Measurements from ENCODE around the gene PDE10A. TPM values are rescaled to one million over a fixed set of nuclear protein-coding genes. Genes with fewer than 3 reads are reported as not detected.

Gene PDE10A
- total and polyA plus RNA-seq, 2 experiments from 2014 or later: 2.0 to 7.2 TPM

DNA sequence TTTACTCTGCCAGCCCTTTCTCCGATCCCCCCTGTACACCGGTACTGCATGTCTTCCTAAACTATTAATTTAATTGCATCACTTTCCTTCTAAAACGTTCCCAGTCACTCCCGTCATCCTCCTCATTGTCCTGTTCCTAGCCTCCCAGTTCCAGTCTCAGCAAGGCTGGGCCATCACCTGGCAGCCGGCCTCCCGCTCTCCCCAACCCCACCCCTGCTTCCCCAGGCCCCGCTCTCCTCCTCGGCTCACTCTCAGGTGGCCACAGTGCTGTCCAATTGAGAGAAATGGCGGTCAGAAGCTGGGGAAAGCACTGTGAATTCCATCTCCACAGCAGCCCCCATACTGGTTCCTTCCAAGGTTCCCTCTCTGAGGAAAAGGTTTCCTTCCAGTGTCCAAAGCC lies 8.9 kb downstream of the PDE10A start:
- H3K4me1 ChIP-seq (ENCODE audit: insufficient read depth): peaks cover 4% of the 10 kb centered on the region
- peaks cover 32% of the 10 kb centered on the region for H3K27me3 ChIP-seq
- no peaks in the 10 kb centered on the region for H3K9me3 ChIP-seq (ENCODE audit: low read depth)
- DNase-seq (ENCODE audit: low spot score): no peak
- no peaks in the 10 kb centered on the region for H3K9me2 ChIP-seq (replicated peaks; ENCODE audit: insufficient read depth)
- no peak for TF ChIP-seq EZH2phosphoT487 (IDR thresholded peaks at IDR 0.05; ENCODE audit: low read depth, severe bottlenecking, unreplicated experiment)
- no peak for TF ChIP-seq EZH2 (IDR thresholded peaks at IDR 0.05; ENCODE audit: borderline replicate concordance)
- TF ChIP-seq, protein P1, sequence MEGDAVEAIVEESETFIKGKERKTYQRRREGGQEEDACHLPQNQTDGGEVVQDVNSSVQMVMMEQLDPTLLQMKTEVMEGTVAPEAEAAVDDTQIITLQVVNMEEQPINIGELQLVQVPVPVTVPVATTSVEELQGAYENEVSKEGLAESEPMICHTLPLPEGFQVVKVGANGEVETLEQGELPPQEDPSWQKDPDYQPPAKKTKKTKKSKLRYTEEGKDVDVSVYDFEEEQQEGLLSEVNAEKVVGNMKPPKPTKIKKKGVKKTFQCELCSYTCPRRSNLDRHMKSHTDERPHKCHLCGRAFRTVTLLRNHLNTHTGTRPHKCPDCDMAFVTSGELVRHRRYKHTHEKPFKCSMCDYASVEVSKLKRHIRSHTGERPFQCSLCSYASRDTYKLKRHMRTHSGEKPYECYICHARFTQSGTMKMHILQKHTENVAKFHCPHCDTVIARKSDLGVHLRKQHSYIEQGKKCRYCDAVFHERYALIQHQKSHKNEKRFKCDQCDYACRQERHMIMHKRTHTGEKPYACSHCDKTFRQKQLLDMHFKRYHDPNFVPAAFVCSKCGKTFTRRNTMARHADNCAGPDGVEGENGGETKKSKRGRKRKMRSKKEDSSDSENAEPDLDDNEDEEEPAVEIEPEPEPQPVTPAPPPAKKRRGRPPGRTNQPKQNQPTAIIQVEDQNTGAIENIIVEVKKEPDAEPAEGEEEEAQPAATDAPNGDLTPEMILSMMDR (IDR thresholded peaks at IDR 0.05; ENCODE audit: poor library complexity): no peak
- H3K4me2 ChIP-seq: no peak overlapping the region
- H3K79me2 ChIP-seq: no peaks in the 10 kb centered on the region
- no peak overlapping the region for H2AFZ ChIP-seq
- H3K36me3 ChIP-seq (replicated peaks; ENCODE audit: insufficient read depth, low read depth): no peaks in the 10 kb centered on the region
- no peaks in the 10 kb centered on the region for H4K20me1 ChIP-seq (ENCODE audit: insufficient read depth, poor library complexity, severe bottlenecking)
- H3K4me3 ChIP-seq: no peak overlapping the region
- H3K27ac ChIP-seq: no peak overlapping the region
- WGBS (ENCODE audit: low lambda C conversion rate, missing lambda C conversion rate): 95% methylated on average over 6 of the region's 9 CpGs

DNA sequence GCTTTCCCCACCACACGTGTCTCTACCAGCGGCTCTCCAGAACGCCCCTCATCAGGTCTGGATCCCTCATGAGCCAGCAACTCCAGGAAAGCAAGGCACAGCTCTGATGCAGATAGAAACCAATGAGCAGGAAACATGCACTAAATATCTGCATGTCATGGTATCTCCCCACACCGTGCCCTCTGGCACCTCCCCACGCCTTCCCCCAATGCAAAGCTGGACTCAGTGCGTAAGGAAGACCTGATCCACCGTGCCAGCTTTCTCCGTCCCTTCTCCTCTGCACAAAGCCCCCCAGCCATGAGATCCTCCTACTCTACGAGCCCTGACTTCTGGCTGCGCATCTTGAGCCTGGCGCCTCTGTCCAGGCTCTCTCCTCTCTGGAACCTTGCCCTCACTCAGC lies 9.4 kb downstream of the PDE10A start:
- Histone ChIP-seq H3K9me2 (replicated peaks; ENCODE audit: insufficient read depth) (no peaks in the 10 kb centered on the region), H3K4me2 (no peak overlapping the region), H3K27me3 (peaks cover 27% of the 10 kb centered on the region), H4K20me1 (ENCODE audit: insufficient read depth, poor library complexity, severe bottlenecking) (no peaks in the 10 kb centered on the region), H3K4me1 (ENCODE audit: insufficient read depth) (peaks cover 6% of the 10 kb centered on the region), H3K4me3 (no peak overlapping the region), H2AFZ (no peak overlapping the region), H3K79me2 (no peaks in the 10 kb centered on the region), H3K36me3 (replicated peaks; ENCODE audit: insufficient read depth, low read depth) (no peaks in the 10 kb centered on the region), H3K27ac (no peak overlapping the region), H3K9me3 (ENCODE audit: low read depth) (no peaks in the 10 kb centered on the region)
- TF ChIP-seq EZH2phosphoT487 (IDR thresholded peaks at IDR 0.05; ENCODE audit: low read depth, severe bottlenecking, unreplicated experiment) (no peak), EZH2 (IDR thresholded peaks at IDR 0.05; ENCODE audit: borderline replicate concordance) (no peak)
- TF ChIP-seq, protein P1 (IDR thresholded peaks at IDR 0.05; ENCODE audit: poor library complexity): no peak
- 92% methylated on average over 11 of the region's 11 CpGs for WGBS (ENCODE audit: low lambda C conversion rate, missing lambda C conversion rate)
- no peak for DNase-seq (ENCODE audit: low spot score)

DNA sequence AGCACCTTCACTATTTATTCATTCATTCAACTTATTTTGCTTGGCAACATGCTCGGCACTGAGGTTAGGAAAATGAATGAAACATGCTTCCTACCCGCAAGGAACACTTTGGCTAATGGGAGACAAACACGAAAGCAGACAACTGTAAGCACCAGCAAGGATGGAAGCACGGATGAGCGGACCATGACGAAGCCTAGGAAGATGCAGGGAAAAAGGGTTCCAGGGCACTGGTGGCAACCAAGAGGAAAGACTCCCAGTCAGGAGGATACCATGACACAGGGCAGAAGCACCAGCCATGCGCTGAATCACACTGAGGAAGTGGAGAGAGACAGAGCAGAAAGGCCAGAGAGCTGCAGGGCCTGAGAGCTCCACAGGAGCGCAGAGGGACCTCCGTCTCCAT lies 9.8 kb downstream of the PDE10A start:
- Histone ChIP-seq H3K4me3 (no peak overlapping the region), H2AFZ (no peak overlapping the region), H3K9me3 (ENCODE audit: low read depth) (no peaks in the 10 kb centered on the region), H3K9me2 (replicated peaks; ENCODE audit: insufficient read depth) (no peaks in the 10 kb centered on the region), H3K79me2 (no peaks in the 10 kb centered on the region), H3K4me1 (ENCODE audit: insufficient read depth) (peaks cover 6% of the 10 kb centered on the region), H3K36me3 (replicated peaks; ENCODE audit: insufficient read depth, low read depth) (no peaks in the 10 kb centered on the region), H3K4me2 (no peak overlapping the region), H3K27me3 (peaks cover 23% of the 10 kb centered on the region), H3K27ac (no peak overlapping the region), H4K20me1 (ENCODE audit: insufficient read depth, poor library complexity, severe bottlenecking) (no peaks in the 10 kb centered on the region)
- no peak for DNase-seq (ENCODE audit: low spot score)
- no peak for TF ChIP-seq EZH2phosphoT487 (IDR thresholded peaks at IDR 0.05; ENCODE audit: low read depth, severe bottlenecking, unreplicated experiment)
- TF ChIP-seq, protein P1 (IDR thresholded peaks at IDR 0.05; ENCODE audit: poor library complexity): no peak
- no peak for TF ChIP-seq EZH2 (IDR thresholded peaks at IDR 0.05; ENCODE audit: borderline replicate concordance)
- 96% methylated on average over 9 of the region's 9 CpGs for WGBS (ENCODE audit: low lambda C conversion rate, missing lambda C conversion rate)

DNA sequence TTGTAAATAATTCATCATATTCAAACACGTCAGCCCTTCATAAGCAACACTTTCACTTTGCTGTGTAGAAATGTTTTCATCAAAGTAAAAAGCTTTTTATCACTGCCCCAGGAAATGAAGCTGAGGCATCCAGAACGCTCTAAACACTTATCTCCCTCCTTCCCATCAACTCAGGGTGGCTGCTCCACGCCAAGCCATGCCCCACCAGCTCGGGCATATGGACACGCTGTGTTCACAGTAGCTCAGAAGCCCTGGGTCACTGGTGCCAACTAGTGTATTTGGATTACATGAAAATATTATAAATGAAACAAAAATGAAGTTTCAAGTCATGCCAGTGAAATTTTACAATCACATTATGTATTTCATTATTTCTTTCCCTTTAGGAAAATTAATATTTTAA lies 10.3 kb downstream of the PDE10A start:
- H3K27ac ChIP-seq: no peak overlapping the region
- DNase-seq (ENCODE audit: low spot score): no peak
- H3K27me3 ChIP-seq: peaks cover 18% of the 10 kb centered on the region
- no peaks in the 10 kb centered on the region for H3K79me2 ChIP-seq
- H3K4me3 ChIP-seq: no peak overlapping the region
- peaks cover 6% of the 10 kb centered on the region for H3K4me1 ChIP-seq (ENCODE audit: insufficient read depth)
- H2AFZ ChIP-seq: no peak overlapping the region
- no peaks in the 10 kb centered on the region for H4K20me1 ChIP-seq (ENCODE audit: insufficient read depth, poor library complexity, severe bottlenecking)
- TF ChIP-seq, protein P1 (IDR thresholded peaks at IDR 0.05; ENCODE audit: poor library complexity): no peak
- TF ChIP-seq EZH2phosphoT487 (IDR thresholded peaks at IDR 0.05; ENCODE audit: low read depth, severe bottlenecking, unreplicated experiment) (no peak), EZH2 (IDR thresholded peaks at IDR 0.05; ENCODE audit: borderline replicate concordance) (no peak)
- H3K36me3 ChIP-seq (replicated peaks; ENCODE audit: insufficient read depth, low read depth): no peaks in the 10 kb centered on the region
- 75% methylated on average over 5 of the region's 5 CpGs for WGBS (ENCODE audit: low lambda C conversion rate, missing lambda C conversion rate)
- H3K9me2 ChIP-seq (replicated peaks; ENCODE audit: insufficient read depth): no peaks in the 10 kb centered on the region
- no peak overlapping the region for H3K4me2 ChIP-seq
- H3K9me3 ChIP-seq (ENCODE audit: low read depth): no peaks in the 10 kb centered on the region
